ENCODE data around the gene RPUSD1. TPM values are rescaled to one million over a fixed set of nuclear protein-coding genes. Genes with fewer than 3 reads are reported as not detected.

RPUSD1 gene
- total and polyA plus RNA-seq, 2 experiments from 2014 or later = 27.6 to 37.8 TPM

DNA sequence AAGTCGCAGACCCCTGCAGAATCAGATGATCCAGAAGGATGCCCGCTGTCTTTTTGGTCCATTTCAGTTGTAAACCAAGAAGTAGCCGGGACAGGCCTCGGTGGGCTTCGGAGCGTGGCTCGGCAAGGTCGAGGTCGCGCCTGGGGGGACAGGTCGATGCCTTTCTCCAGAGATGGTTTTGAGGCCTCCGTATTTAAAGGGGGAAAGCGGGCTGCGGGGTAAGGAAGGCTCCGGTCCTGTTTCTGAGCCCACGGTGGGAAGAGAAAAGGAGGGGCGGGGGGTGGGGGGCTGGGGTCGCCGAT, 19.9 kb upstream of the RPUSD1 start:
- H4K20me1 ChIP-seq (ENCODE audit: insufficient read depth, poor library complexity, severe bottlenecking) = no peaks in the 10 kb centered on the region
- H3K79me2 ChIP-seq = peaks cover 10% of the 10 kb centered on the region
- no peaks in the 10 kb centered on the region for H3K36me3 ChIP-seq (replicated peaks; ENCODE audit: insufficient read depth, low read depth)
- H3K4me2 ChIP-seq = peak overlapping the region; percentile 84
- no peaks in the 10 kb centered on the region for H3K9me2 ChIP-seq (replicated peaks; ENCODE audit: insufficient read depth)
- H3K4me3 ChIP-seq = peak overlapping the region; percentile 58
- peaks cover 13% of the 10 kb centered on the region for H3K27me3 ChIP-seq
- H2AFZ ChIP-seq = peak overlapping the region; percentile 78
- no peaks in the 10 kb centered on the region for H3K9me3 ChIP-seq (ENCODE audit: low read depth)
- TF ChIP-seq EZH2phosphoT487 (IDR thresholded peaks at IDR 0.05; ENCODE audit: low read depth, severe bottlenecking, unreplicated experiment) (no peak), EZH2 (IDR thresholded peaks at IDR 0.05; ENCODE audit: borderline replicate concordance) (no peak)
- TF ChIP-seq, protein P1, sequence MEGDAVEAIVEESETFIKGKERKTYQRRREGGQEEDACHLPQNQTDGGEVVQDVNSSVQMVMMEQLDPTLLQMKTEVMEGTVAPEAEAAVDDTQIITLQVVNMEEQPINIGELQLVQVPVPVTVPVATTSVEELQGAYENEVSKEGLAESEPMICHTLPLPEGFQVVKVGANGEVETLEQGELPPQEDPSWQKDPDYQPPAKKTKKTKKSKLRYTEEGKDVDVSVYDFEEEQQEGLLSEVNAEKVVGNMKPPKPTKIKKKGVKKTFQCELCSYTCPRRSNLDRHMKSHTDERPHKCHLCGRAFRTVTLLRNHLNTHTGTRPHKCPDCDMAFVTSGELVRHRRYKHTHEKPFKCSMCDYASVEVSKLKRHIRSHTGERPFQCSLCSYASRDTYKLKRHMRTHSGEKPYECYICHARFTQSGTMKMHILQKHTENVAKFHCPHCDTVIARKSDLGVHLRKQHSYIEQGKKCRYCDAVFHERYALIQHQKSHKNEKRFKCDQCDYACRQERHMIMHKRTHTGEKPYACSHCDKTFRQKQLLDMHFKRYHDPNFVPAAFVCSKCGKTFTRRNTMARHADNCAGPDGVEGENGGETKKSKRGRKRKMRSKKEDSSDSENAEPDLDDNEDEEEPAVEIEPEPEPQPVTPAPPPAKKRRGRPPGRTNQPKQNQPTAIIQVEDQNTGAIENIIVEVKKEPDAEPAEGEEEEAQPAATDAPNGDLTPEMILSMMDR (IDR thresholded peaks at IDR 0.05; ENCODE audit: poor library complexity) = no peak
- DNase-seq (ENCODE audit: low spot score) = no peak
- H3K4me1 ChIP-seq (ENCODE audit: insufficient read depth) = no peaks in the 10 kb centered on the region
- WGBS (ENCODE audit: low lambda C conversion rate, missing lambda C conversion rate) = 26% methylated on average over 16 of the region's 19 CpGs
- no peak overlapping the region for H3K27ac ChIP-seq

DNA sequence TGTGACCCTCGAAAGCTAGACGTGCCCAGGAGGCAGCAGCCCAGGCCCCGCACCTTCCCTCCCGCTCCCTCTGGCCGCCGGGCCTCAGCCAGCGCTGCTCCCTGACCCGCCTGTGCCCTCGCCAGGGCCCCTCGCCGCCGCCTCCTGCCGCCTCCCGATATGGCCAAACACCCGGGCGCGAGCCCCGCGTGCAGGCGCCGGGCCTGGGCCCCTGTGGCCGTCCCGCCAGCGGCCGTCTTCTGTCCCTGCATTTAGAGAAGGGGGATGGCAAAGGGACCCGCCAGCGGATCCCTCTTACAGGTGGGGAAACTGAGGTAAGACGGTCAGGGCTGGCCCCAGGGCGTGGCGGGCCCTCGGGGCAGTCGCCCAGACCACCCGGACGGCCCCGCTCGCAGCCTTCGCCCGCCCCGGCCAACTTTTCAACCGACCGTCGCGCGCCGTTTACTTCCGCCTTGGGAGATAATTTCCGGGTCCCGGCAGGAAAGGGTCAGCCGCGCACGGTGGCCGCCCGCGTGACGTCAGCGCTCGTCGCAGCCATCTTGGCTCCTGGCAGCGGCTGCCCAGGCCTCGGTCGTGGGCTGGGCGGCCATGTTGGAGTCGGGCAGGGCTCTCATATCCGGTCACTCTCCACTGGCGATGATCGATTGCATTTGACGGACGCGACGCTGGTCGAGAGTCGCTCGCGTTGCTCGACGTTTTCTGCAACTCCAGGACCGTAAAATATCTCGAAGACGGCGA, 19.3 kb upstream of the RPUSD1 start:
- Histone ChIP-seq H4K20me1 (ENCODE audit: insufficient read depth, poor library complexity, severe bottlenecking) (no peaks in the 10 kb centered on the region), H3K36me3 (replicated peaks; ENCODE audit: insufficient read depth, low read depth) (no peaks in the 10 kb centered on the region), H2AFZ (peak overlapping the region; percentile 78), H3K27me3 (peaks cover 16% of the 10 kb centered on the region), H3K9me3 (ENCODE audit: low read depth) (no peaks in the 10 kb centered on the region), H3K27ac (peak overlapping the region; percentile 96), H3K9me2 (replicated peaks; ENCODE audit: insufficient read depth) (no peaks in the 10 kb centered on the region), H3K4me3 (peak overlapping the region; percentile 62), H3K4me2 (peak overlapping the region; percentile 98), H3K79me2 (peaks cover 10% of the 10 kb centered on the region), H3K4me1 (ENCODE audit: insufficient read depth) (no peaks in the 10 kb centered on the region)
- WGBS (ENCODE audit: low lambda C conversion rate, missing lambda C conversion rate) = 2% methylated on average over 79 of the region's 80 CpGs
- peak; percentile 97 for DNase-seq (ENCODE audit: low spot score)
- TF ChIP-seq EZH2phosphoT487 (IDR thresholded peaks at IDR 0.05; ENCODE audit: low read depth, severe bottlenecking, unreplicated experiment) (no peak), EZH2 (IDR thresholded peaks at IDR 0.05; ENCODE audit: borderline replicate concordance) (no peak)
- TF ChIP-seq, protein P1 (IDR thresholded peaks at IDR 0.05; ENCODE audit: poor library complexity) = no peak

DNA sequence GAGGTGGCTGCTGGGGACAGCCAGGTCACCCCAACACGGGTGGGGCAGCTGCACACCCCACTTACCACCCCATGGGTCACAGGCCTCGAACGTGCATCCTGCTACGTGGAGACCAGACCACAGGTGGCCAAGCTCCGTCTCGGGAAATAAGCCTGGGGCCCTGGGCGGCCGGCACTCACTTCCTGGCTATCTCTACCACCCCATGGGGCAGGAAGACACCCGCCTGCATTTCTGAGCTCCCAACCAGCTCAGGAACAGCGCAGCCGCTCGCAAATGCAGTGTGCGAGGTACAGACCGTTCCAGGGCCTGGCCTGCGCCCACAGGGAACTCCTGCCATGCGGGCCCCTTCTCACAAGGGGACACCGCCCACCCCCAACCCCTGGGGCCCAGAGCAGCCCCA, 17.3 kb upstream of the RPUSD1 start:
- Histone ChIP-seq H3K4me1 (ENCODE audit: insufficient read depth) (peaks cover under 1% of the 10 kb centered on the region), H2AFZ (no peak overlapping the region), H3K4me3 (no peak overlapping the region), H3K27me3 (peaks cover 36% of the 10 kb centered on the region), H3K36me3 (replicated peaks; ENCODE audit: insufficient read depth, low read depth) (no peaks in the 10 kb centered on the region), H4K20me1 (ENCODE audit: insufficient read depth, poor library complexity, severe bottlenecking) (no peaks in the 10 kb centered on the region), H3K9me3 (ENCODE audit: low read depth) (no peaks in the 10 kb centered on the region), H3K4me2 (no peak overlapping the region), H3K9me2 (replicated peaks; ENCODE audit: insufficient read depth) (no peaks in the 10 kb centered on the region), H3K79me2 (peaks cover 10% of the 10 kb centered on the region), H3K27ac (no peak overlapping the region)
- no peak for DNase-seq (ENCODE audit: low spot score)
- 92% methylated on average over 15 of the region's 17 CpGs for WGBS (ENCODE audit: low lambda C conversion rate, missing lambda C conversion rate)
- TF ChIP-seq EZH2 (IDR thresholded peaks at IDR 0.05; ENCODE audit: borderline replicate concordance) = no peak

DNA sequence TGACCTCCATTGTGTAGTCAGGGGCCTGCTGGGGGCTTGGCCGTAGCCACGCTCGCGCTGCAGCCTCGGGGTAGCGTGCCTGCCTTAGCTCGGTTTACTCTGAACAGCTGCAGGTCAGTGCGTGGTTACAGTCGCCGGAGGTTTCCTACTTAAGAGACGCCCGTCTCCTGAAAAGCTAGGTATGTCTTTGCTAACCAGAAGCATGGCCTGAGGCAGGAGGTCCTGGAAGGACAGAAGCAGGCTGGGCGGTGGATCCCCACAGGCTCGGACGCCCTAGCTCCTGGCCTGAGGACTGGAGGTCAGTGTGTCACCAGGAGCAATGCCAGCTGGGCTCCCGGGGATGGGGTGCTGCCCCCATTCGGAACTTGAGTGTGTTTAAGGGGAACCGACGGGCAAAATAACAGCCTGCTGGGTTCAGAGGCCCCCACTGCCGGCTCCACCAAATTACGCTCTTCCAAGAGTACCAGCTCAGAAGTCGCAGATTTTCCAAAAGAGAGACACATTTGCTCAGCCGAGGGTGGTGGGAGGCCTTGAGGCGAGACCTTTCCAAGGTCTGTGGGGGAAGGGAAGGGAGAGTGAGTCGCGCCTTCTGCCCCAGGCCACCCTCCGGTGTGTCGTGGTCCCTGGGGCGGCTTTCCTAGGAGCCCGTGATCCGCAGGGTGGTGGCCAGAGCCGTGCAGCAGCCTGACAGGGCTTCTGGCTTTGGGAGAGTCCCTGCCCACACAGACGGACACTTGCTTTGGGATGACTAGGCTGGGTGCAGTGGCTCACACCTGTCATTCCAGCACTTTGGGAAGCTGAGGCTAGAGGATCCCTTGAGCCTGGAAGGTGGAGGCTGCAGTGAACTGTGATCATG, 16.2 kb upstream of the RPUSD1 start:
- no peaks in the 10 kb centered on the region for H4K20me1 ChIP-seq (ENCODE audit: insufficient read depth, poor library complexity, severe bottlenecking)
- DNase-seq (ENCODE audit: low spot score) = no peak
- no peaks in the 10 kb centered on the region for H3K36me3 ChIP-seq (replicated peaks; ENCODE audit: insufficient read depth, low read depth)
- H3K9me3 ChIP-seq (ENCODE audit: low read depth) = no peaks in the 10 kb centered on the region
- H3K4me3 ChIP-seq = no peak overlapping the region
- H3K27ac ChIP-seq = no peak overlapping the region
- WGBS (ENCODE audit: low lambda C conversion rate, missing lambda C conversion rate) = 57% methylated on average over 33 of the region's 33 CpGs
- TF ChIP-seq EZH2 (IDR thresholded peaks at IDR 0.05; ENCODE audit: borderline replicate concordance) (no peak), EZH2phosphoT487 (IDR thresholded peaks at IDR 0.05; ENCODE audit: low read depth, severe bottlenecking, unreplicated experiment) (no peak)
- TF ChIP-seq, protein P1 (IDR thresholded peaks at IDR 0.05; ENCODE audit: poor library complexity) = no peak
- H3K4me1 ChIP-seq (ENCODE audit: insufficient read depth) = peaks cover 4% of the 10 kb centered on the region
- no peak overlapping the region for H2AFZ ChIP-seq
- H3K4me2 ChIP-seq = no peak overlapping the region
- H3K79me2 ChIP-seq = peaks cover 10% of the 10 kb centered on the region
- no peaks in the 10 kb centered on the region for H3K9me2 ChIP-seq (replicated peaks; ENCODE audit: insufficient read depth)
- peaks cover 45% of the 10 kb centered on the region for H3K27me3 ChIP-seq
